ENCODE data around the gene NECTIN2.
"Not testable (repeated sequence)": the region's sequence is repeated elsewhere in the genome, so short reads cannot be mapped to it uniquely, and the experiment has no call there.

The NECTIN2 gene

GRCh38 chr19:44911896-44912295 lies 65.8 kb downstream of the NECTIN2 start:
- not testable (repeated sequence) for DNase-seq

GRCh38 chr19:44912854-44913253 lies 66.8 kb downstream of the NECTIN2 start:
- no peak for DNase-seq

- DNase-seq: not testable (repeated sequence)
Observed at GRCh38 chr19:44913512-44914432, 67.7 kb downstream of the NECTIN2 start.

GRCh38 chr19:44914433-44915206 lies 68.5 kb downstream of the NECTIN2 start, which contains the start of gene APOC1:
APOC1 (plus strand) TSS chr19:44914608; CDS start chr19:44914892, 284 bp downstream.
- peak; percentile 65 for DNase-seq

- DNase-seq: no peak
Observed at GRCh38 chr19:44924243-44924725, 78.2 kb downstream of the NECTIN2 start.

GRCh38 chr19:44925114-44925891 lies 79.2 kb downstream of the NECTIN2 start:
- DNase-seq: no peak

- not testable (repeated sequence) for DNase-seq
Observed at GRCh38 chr19:44926245-44927077, 80.4 kb downstream of the NECTIN2 start.

- no peak for DNase-seq
Observed at GRCh38 chr19:44927746-44928145, 81.6 kb downstream of the NECTIN2 start.

GRCh38 chr19:44930088-44930487 lies 84.0 kb downstream of the NECTIN2 start:
- no peak for DNase-seq

- no peak for DNase-seq
Observed at GRCh38 chr19:44931541-44931940, 85.4 kb downstream of the NECTIN2 start.
